GM23248 (cell line): Measurements from ENCODE around the gene EHMT1. TPM values are rescaled to one million over a fixed set of nuclear protein-coding genes. Genes with fewer than 3 reads are reported as not detected.

Experiments used
- DNase-seq: peaks from one replicate; pipeline ENCODE4 v3.0.0-alpha.2; 2015
- H2AFZ ChIP-seq: fragments of 200-600 bp; sonication (generic); 2 replicates; pipeline ENCODE4 v1.6.1; 2016; ENCODE audit warnings: antibody characterized with exemption
- H3F3A ChIP-seq: fragments of 200-600 bp; sonication (generic); 2 replicates; pipeline ENCODE4 v1.6.1; 2016; ENCODE audit warnings: mild to moderate bottlenecking, antibody characterized with exemption, mixed run types; ENCODE audit not compliant: insufficient read depth
- H3K27ac ChIP-seq: fragments of 200-600 bp; sonication (generic); 2 replicates; pipeline ENCODE4 v1.5.1; 2016; ENCODE audit warnings: mild to moderate bottlenecking
- H3K27me3 ChIP-seq: fragments of 200-600 bp; sonication (generic); replicated peaks from 2 replicates; pipeline ENCODE4 v1.6.1; 2016; ENCODE audit warnings: mild to moderate bottlenecking; ENCODE audit not compliant: insufficient read depth
- H3K36me3 ChIP-seq: fragments of 200-600 bp; sonication (generic); 2 replicates; pipeline ENCODE4 v1.6.1; 2016; ENCODE audit warnings: low read depth, mild to moderate bottlenecking
- H3K4me1 ChIP-seq: fragments of 200-600 bp; sonication (generic); 2 replicates; pipeline ENCODE4 v1.6.1; 2016; ENCODE audit warnings: mild to moderate bottlenecking; ENCODE audit not compliant: insufficient read depth
- H3K4me2 ChIP-seq: fragments of 200-600 bp; sonication (generic); one replicate; pipeline ENCODE4 v1.6.1; 2016; ENCODE audit warnings: mild to moderate bottlenecking; ENCODE audit not compliant: unreplicated experiment
- H3K4me3 ChIP-seq: fragments of 200-600 bp; sonication (generic); 2 replicates; pipeline ENCODE4 v1.5.1; 2016; ENCODE audit warnings: mild to moderate bottlenecking
- H3K79me2 ChIP-seq: fragments of 200-600 bp; sonication (generic); 2 replicates; pipeline ENCODE4 v1.6.1; 2016; ENCODE audit warnings: mild to moderate bottlenecking; ENCODE audit not compliant: insufficient read depth
- H3K9ac ChIP-seq: fragments of 200-600 bp; sonication (generic); 2 replicates; pipeline ENCODE4 v1.6.1; 2016; ENCODE audit warnings: mild to moderate bottlenecking
- H3K9me2 ChIP-seq: fragments of 200-600 bp; sonication (generic); 2 replicates; pipeline ENCODE4 v1.6.1; 2016; ENCODE audit warnings: mixed run types, mild to moderate bottlenecking, moderate library complexity; ENCODE audit not compliant: insufficient read depth
- H3K9me3 ChIP-seq: fragments of 200-600 bp; sonication (generic); one replicate; pipeline ENCODE4 v1.6.1; 2017; ENCODE audit warnings: low read depth
- H4K20me1 ChIP-seq: fragments of 200-600 bp; sonication (generic); 2 replicates; pipeline ENCODE4 v1.6.0; 2016; ENCODE audit not compliant: insufficient read depth
- EZH2 ChIP-seq: fragments of 200-600 bp; sonication (generic); IDR thresholded peaks from 2 replicates; pipeline ENCODE4 v1.6.1; 2018; ENCODE audit warnings: antibody characterized with exemption, mild to moderate bottlenecking; ENCODE audit not compliant: insufficient read depth, poor library complexity, severe bottlenecking
- EZH2phosphoT487 ChIP-seq: fragments of 200-600 bp; sonication (generic); IDR thresholded peaks from 2 replicates; pipeline ENCODE4 v1.6.1; 2018; ENCODE audit warnings: antibody characterized with exemption, moderate library complexity, mild to moderate bottlenecking, low read depth; ENCODE audit not compliant: insufficient read depth
- WGBS, 2 experiments: methylation state at CpG; one replicate each; pipeline ENCODE4 v1.1.6; 2015 to 2017; ENCODE audit warnings: low lambda C conversion rate in 2 of 2, low coverage in 1 of 2; ENCODE audit errors: missing lambda C conversion rate in 2 of 2; 5-methylcytosine and 5-hydroxymethylcytosine counted together
- in situ Hi-C: fragments of 300-500 bp; cut with MboI; formaldehyde crosslinking; loops from 2 replicates; pipeline ENCODE4 v1.15.0; 2020
- polyA plus RNA-seq: library from polyadenylated mRNA; unstranded; fragments of >200 nt; fragmentation: Nextera tagmentation; extraction: Ambion mirVana; gene quantifications from 2 replicates; pipeline ENCODE4 v1.2.1, GENCODE V29; 2016
- total RNA-seq: library from RNA; depleted of rRNA; stranded (reverse); fragments of >200 nt; shearing (Covaris generic); gene quantifications from 2 replicates; pipeline ENCODE4 v1.2.3, GENCODE V29; 2014

EHMT1 gene
- total and polyA plus RNA-seq, 2 experiments from 2014 or later: 26.8 to 31.0 TPM

- no peak overlapping the region for H3K9ac ChIP-seq
- H3K79me2 ChIP-seq: no peaks in the 10 kb centered on the region
- in situ Hi-C loops: no loop called here
- WGBS, 2 experiments: 45 to 46% methylated on average over 18 of the region's 18 CpGs
- H2AFZ ChIP-seq: no peak overlapping the region
- no peaks in the 10 kb centered on the region for H4K20me1 ChIP-seq
- TF ChIP-seq EZH2: no peak
- no peak for TF ChIP-seq EZH2phosphoT487
- no peak overlapping the region for H3K4me2 ChIP-seq
- H3K36me3 ChIP-seq: no peaks in the 10 kb centered on the region
- no peaks in the 10 kb centered on the region for H3K27me3 ChIP-seq
- no peaks in the 10 kb centered on the region for H3K4me1 ChIP-seq
- H3F3A ChIP-seq: no peaks in the 10 kb centered on the region
- H3K4me3 ChIP-seq: no peak overlapping the region
- no peak overlapping the region for H3K27ac ChIP-seq
- H3K9me3 ChIP-seq: peaks cover 4% of the 10 kb centered on the region
- H3K9me2 ChIP-seq: no peaks in the 10 kb centered on the region
- no peak for DNase-seq
Observed at GRCh38 chr9:137865581-137866145, 246.9 kb downstream of the EHMT1 start.

- Histone ChIP-seq H3K9me2 (no peaks in the 10 kb centered on the region), H3K9me3 (no peaks in the 10 kb centered on the region), H3K36me3 (no peaks in the 10 kb centered on the region), H2AFZ (no peak overlapping the region), H3K79me2 (no peaks in the 10 kb centered on the region), H3K27ac (no peak overlapping the region), H4K20me1 (no peaks in the 10 kb centered on the region), H3K4me1 (no peaks in the 10 kb centered on the region), H3K4me3 (no peak overlapping the region), H3F3A (no peaks in the 10 kb centered on the region), H3K9ac (no peak overlapping the region), H3K4me2 (no peak overlapping the region), H3K27me3 (no peaks in the 10 kb centered on the region)
- in situ Hi-C loops: no loop called here
- no peak for TF ChIP-seq EZH2
- no peak for TF ChIP-seq EZH2phosphoT487
- DNase-seq: no peak
- WGBS, 2 experiments: 24 to 35% methylated on average over 16 to 21 of the region's 21 CpGs
Observed at GRCh38 chr9:137866226-137867141, 247.7 kb downstream of the EHMT1 start.

DNA sequence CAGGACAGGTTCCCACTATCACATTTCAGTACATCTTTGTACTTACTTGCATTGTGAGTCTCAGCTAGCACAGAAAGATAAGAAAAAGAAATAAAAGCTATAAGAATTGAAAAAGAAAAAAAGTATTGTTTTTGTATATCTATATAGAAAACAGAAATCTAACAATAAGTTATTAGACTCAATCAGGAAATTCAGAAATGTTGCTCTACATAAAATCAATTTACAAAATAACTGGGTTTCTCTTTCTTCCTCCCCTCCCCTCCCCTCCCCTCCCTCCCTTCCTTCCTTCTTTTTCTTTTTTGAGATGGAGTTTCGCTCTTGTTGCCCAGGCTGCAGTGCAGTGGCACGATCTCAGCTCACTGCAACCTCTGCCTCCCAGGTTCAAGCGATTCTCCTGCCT is 251.6 kb downstream of the EHMT1 start:
- Histone ChIP-seq H3K4me1 (no peaks in the 10 kb centered on the region), H4K20me1 (no peaks in the 10 kb centered on the region), H2AFZ (no peak overlapping the region), H3K36me3 (no peaks in the 10 kb centered on the region), H3K9me3 (no peaks in the 10 kb centered on the region), H3F3A (no peaks in the 10 kb centered on the region), H3K4me3 (no peak overlapping the region), H3K9ac (no peak overlapping the region), H3K27me3 (no peaks in the 10 kb centered on the region), H3K4me2 (no peak overlapping the region), H3K9me2 (no peaks in the 10 kb centered on the region), H3K27ac (no peak overlapping the region), H3K79me2 (no peaks in the 10 kb centered on the region)
- DNase-seq: no peak
- TF ChIP-seq EZH2phosphoT487 (no peak), EZH2 (no peak)
- in situ Hi-C loops: no loop called here
- 32 to 40% methylated on average over 2 to 3 of the region's 3 CpGs for whole genome bisulfite sequencing, 2 experiments

DNA sequence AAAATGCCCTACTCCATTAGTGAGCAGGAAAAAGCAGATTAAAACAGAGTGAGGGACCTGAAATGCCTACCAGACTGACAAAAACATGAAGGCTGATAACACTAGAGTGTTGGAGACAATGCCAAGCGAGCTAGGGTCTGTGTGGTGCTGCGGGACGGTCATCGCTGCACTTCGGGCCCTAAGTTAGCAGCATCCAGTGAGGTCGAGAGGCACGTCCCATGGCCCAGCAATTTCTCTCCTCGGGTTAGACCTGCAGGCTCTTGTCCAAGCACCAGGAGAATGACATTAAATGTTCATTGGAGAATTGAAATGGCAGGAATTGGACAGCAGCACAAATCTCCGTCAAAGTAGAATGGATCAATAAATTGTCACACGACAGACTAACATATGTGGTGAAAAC is 253.5 kb downstream of the EHMT1 start:
- Histone ChIP-seq H3K27ac (no peak overlapping the region), H3K4me3 (no peak overlapping the region), H3K36me3 (no peaks in the 10 kb centered on the region), H4K20me1 (no peaks in the 10 kb centered on the region), H3K4me1 (no peaks in the 10 kb centered on the region), H3K27me3 (no peaks in the 10 kb centered on the region), H3F3A (no peaks in the 10 kb centered on the region), H2AFZ (no peak overlapping the region), H3K9ac (no peak overlapping the region), H3K9me3 (no peaks in the 10 kb centered on the region), H3K9me2 (no peaks in the 10 kb centered on the region), H3K4me2 (no peak overlapping the region), H3K79me2 (no peaks in the 10 kb centered on the region)
- TF ChIP-seq EZH2 (no peak), EZH2phosphoT487 (no peak)
- WGBS, 2 experiments: 58 to 65% methylated on average over 10 of the region's 10 CpGs
- in situ Hi-C loops: no loop called here
- no peak for DNase-seq
